Thyroid gland (tissue), 4 donors: ENCODE data around the gene CCDC85B. TPM values are rescaled to one million over a fixed set of nuclear protein-coding genes. Genes with fewer than 3 reads are reported as not detected.

ENCODE experiments used
- DNase-seq, 2 donors: peaks; one replicate each; pipeline ENCODE4 v3.0.0-alpha.2; 2019
- H3K27ac ChIP-seq, 3 donors: fragments of 200-600 bp; sonication (generic); 1 replicate in 2 of 3; 2 replicates in 1 of 3; pipeline ENCODE4 v1.5.1; 2016 to 2019; ENCODE audit warnings: mild to moderate bottlenecking in 1 of 3, moderate library complexity in 1 of 3
- H3K27me3 ChIP-seq: fragments of 200-600 bp; sonication (generic); one replicate; pipeline ENCODE4 v1.5.1; 2019
- H3K36me3 ChIP-seq, 2 donors: fragments of 200-600 bp; sonication (generic); one replicate each; pipeline ENCODE4 v1.5.1; 2016 to 2019
- H3K4me1 ChIP-seq, 2 donors: fragments of 200-600 bp; sonication (generic); one replicate each; pipeline ENCODE4 v1.5.1; 2017 to 2019
- H3K4me3 ChIP-seq, 3 donors: fragments of 200-600 bp; sonication (generic); replicated peaks in 1 of 3; 1 replicate in 2 of 3; 2 replicates in 1 of 3; pipeline ENCODE4 v1.5.1; 2016; ENCODE audit warnings: mild to moderate bottlenecking in 1 of 3
- H3K9me3 ChIP-seq: fragments of 200-600 bp; sonication (generic); one replicate; pipeline ENCODE4 v1.5.1; 2017
- POLR2A ChIP-seq, 2 donors: fragments of 450-650 bp; IDR thresholded peaks; one replicate each; pipeline ENCODE4 v1.6.1; 2017; ENCODE audit warnings: antibody characterized with exemption in 2 of 2, mild to moderate bottlenecking in 2 of 2, moderate library complexity in 1 of 2
- WGBS, 2 donors: methylation state at CpG; one replicate each; pipeline ENCODE4 v1.1.5; 2017; 5-methylcytosine and 5-hydroxymethylcytosine counted together
- intact Hi-C: fragments of 100-400 bp; cut with DNase I; formaldehyde crosslinking; loops from one replicate; pipeline ENCODE4 v1.15.1; 2023
- total RNA-seq, 4 donors: library from RNA; depleted of rRNA; stranded (reverse); fragments of >200 nt; gene quantifications; one replicate each; pipeline ENCODE4 v1.2.3, GENCODE V29; 2016
- TF ChIP-seq, protein P1 (sequence below), 6 experiments: fragments of 200-600 bp in 3 of 6; fragments of 450-650 bp in 3 of 6; sonication (generic) in 3 of 6; IDR thresholded peaks; one replicate each; pipeline ENCODE4 v1.5.1; 2016 to 2019; ENCODE audit warnings: antibody characterized with exemption in 6 of 6, mild to moderate bottlenecking in 2 of 6, inconsistent platforms in 1 of 6, moderate library complexity in 1 of 6

CCDC85B gene
- total RNA-seq, 4 donors from 2014 or later, result 29.8 to 73.8 (median 42.9) TPM

DNA sequence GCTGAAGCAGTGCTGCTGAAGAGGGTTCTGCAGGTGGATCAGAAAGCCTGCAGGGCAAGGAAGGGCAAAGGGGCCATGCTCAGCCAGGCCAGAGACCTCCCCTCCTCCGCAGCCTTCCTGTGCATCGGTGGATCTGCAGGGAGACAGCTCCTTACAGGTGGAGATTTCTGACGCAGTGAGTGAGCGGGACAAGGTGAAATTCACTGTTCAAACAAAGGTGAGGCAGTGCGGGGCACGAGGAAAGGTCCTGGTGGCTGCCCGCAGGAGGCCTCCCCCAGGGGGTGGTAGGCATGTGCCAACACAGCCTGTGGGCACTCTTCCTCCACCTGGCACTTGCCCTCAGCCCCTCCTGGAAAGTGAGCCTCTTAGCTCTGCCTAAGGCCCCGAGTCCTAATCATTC lies 41.1 kb upstream of the CCDC85B start:
- no peak for TF ChIP-seq POLR2A (IDR thresholded peaks at IDR 0.05)
- TF ChIP-seq, protein P1, sequence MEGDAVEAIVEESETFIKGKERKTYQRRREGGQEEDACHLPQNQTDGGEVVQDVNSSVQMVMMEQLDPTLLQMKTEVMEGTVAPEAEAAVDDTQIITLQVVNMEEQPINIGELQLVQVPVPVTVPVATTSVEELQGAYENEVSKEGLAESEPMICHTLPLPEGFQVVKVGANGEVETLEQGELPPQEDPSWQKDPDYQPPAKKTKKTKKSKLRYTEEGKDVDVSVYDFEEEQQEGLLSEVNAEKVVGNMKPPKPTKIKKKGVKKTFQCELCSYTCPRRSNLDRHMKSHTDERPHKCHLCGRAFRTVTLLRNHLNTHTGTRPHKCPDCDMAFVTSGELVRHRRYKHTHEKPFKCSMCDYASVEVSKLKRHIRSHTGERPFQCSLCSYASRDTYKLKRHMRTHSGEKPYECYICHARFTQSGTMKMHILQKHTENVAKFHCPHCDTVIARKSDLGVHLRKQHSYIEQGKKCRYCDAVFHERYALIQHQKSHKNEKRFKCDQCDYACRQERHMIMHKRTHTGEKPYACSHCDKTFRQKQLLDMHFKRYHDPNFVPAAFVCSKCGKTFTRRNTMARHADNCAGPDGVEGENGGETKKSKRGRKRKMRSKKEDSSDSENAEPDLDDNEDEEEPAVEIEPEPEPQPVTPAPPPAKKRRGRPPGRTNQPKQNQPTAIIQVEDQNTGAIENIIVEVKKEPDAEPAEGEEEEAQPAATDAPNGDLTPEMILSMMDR (IDR thresholded peaks at IDR 0.05), result no peak
- H3K27ac ChIP-seq, result no peak overlapping the region
- H3K36me3 ChIP-seq, result peaks cover 15 to 16% of the 10 kb centered on the region in 2 donors
- whole genome bisulfite sequencing, 2 donors, result 57 to 68% methylated on average over 4 to 8 of the region's 8 CpGs
- H3K9me3 ChIP-seq, result no peaks in the 10 kb centered on the region
- H3K4me3 ChIP-seq, result no peak overlapping the region
- H3K27me3 ChIP-seq, result no peaks in the 10 kb centered on the region
- intact Hi-C loops, result no loop called here
- DNase-seq, result no peak
- H3K4me1 ChIP-seq, result no peaks in the 10 kb centered on the region

DNA sequence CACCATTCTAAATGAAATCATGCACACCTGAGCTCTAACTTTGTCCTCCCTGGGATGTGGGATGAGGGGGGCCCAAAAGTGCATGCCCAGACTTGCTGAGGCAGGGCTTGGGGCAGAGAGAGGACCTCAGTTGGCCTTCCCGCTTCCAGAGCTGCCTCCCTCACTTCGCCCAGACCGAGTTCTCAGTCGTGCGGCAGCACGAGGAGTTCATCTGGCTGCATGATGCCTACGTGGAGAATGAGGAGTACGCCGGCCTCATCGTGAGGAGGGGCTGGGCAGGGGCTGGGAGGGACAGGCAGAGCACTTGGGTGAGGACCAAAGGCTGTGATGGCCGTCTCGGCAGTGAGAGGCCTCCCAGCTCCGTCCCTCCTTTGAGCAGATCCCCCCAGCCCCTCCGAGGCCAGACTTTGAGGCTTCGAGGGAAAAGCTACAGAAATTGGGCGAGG lies 40.7 kb upstream of the CCDC85B start:
- DNase-seq, result no peak
- WGBS, 2 donors, result 40 to 59% methylated on average over 1 to 16 of the region's 16 CpGs
- Histone ChIP-seq H3K9me3 (no peaks in the 10 kb centered on the region), H3K27ac (no peak overlapping the region), H3K36me3 (peaks cover 19 to 21% of the 10 kb centered on the region in 2 donors), H3K4me3 (no peak overlapping the region), H3K4me1 (no peaks in the 10 kb centered on the region), H3K27me3 (no peaks in the 10 kb centered on the region)
- intact Hi-C loops, result no loop called here
- TF ChIP-seq, protein P1 (IDR thresholded peaks at IDR 0.05), result no peak
- no peak for TF ChIP-seq POLR2A (IDR thresholded peaks at IDR 0.05)

DNA sequence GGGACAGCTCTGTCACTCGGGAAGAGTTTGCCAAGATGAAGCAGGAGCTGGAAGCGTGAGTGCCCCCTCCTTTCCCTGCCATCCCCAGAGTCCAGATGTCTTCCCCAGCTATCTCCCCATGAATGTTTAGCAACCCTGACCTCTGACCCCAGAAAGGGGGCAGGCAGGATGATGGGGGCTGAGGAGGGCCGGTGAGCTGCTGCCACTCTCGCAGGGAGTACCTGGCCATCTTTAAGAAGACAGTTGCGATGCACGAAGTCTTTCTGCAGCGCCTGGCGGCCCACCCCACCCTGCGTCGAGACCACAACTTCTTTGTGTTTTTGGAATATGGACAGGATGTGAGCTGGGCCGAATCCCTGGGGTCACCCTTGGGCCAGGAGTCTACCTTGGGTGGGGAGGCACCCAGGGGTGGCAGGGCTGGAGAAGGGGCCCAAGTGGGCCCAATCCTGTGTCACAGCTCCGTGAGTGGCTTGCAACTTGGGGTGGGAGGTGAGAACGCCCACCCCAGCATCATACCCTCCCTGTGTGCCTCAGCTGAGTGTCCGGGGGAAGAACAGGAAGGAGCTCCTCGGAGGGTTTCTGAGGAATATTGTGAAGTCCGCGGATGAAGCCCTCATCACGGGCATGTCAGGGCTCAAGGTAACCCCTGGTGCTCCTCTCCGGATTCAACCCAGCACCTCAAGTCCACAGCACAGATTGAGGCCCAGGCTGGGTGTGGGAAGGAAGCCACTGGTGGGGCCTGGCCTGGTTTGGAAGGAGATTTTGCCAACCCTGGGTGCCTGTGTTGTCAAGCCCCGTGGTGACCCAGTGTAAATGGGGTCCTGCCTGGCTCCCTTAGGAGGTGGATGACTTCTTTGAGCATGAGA lies 40.0 kb upstream of the CCDC85B start:
- Histone ChIP-seq H3K27ac (no peak overlapping the region), H3K36me3 (peaks cover 25 to 27% of the 10 kb centered on the region in 2 donors), H3K9me3 (no peaks in the 10 kb centered on the region), H3K4me3 (no peak overlapping the region), H3K4me1 (peaks cover 0 to 4% of the 10 kb centered on the region in 2 donors), H3K27me3 (no peaks in the 10 kb centered on the region)
- intact Hi-C loops, result no loop called here
- no peak for DNase-seq
- 76 to 83% methylated on average over 18 to 20 of the region's 20 CpGs for WGBS, 2 donors
- TF ChIP-seq, protein P1 (IDR thresholded peaks at IDR 0.05), result no peak
- TF ChIP-seq POLR2A (IDR thresholded peaks at IDR 0.05), result no peak

DNA sequence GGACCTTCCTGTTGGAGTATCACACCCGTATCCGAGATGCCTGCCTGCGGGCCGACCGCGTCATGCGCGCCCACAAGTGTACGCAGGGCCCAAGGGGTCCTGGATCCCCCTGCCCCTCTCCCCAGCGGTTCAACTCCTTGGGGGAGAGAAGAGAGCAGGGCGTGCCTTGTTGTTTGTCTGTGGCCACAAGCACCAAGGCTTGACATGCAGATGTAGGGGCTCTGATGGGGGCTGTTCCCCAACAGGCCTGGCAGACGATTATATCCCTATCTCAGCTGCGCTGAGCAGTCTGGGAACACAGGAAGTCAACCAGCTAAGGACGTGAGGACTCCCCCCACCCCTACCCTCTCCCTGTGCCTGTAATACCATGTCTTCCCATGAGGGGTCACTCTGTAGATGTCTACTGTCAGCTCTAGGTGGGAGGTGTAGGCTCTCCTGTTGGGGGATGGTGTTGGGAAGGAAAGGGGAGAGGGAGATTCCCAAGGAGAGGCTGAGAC lies 39.3 kb upstream of the CCDC85B start:
- no peak for DNase-seq
- Histone ChIP-seq H3K27ac (no peak overlapping the region), H3K36me3 (peaks cover 32 to 34% of the 10 kb centered on the region in 2 donors), H3K9me3 (no peaks in the 10 kb centered on the region), H3K4me1 (peaks cover 0 to 10% of the 10 kb centered on the region in 2 donors), H3K27me3 (no peaks in the 10 kb centered on the region), H3K4me3 (no peak overlapping the region)
- TF ChIP-seq, protein P1 (IDR thresholded peaks at IDR 0.05), result peak in 3 of 6 experiments; percentile 10 to 21 (median 15)
- TF ChIP-seq POLR2A (IDR thresholded peaks at IDR 0.05), result no peak
- 80 to 89% methylated on average over 10 to 13 of the region's 14 CpGs for WGBS, 2 donors
- intact Hi-C loops, result no loop called here
